Measurements from ENCODE around the gene CLCA4.

Gene CLCA4

GRCh38 chr1:86523670-86524354, 23.1 kb upstream of the CLCA4 start:
- TF ChIP-seq, protein P1, sequence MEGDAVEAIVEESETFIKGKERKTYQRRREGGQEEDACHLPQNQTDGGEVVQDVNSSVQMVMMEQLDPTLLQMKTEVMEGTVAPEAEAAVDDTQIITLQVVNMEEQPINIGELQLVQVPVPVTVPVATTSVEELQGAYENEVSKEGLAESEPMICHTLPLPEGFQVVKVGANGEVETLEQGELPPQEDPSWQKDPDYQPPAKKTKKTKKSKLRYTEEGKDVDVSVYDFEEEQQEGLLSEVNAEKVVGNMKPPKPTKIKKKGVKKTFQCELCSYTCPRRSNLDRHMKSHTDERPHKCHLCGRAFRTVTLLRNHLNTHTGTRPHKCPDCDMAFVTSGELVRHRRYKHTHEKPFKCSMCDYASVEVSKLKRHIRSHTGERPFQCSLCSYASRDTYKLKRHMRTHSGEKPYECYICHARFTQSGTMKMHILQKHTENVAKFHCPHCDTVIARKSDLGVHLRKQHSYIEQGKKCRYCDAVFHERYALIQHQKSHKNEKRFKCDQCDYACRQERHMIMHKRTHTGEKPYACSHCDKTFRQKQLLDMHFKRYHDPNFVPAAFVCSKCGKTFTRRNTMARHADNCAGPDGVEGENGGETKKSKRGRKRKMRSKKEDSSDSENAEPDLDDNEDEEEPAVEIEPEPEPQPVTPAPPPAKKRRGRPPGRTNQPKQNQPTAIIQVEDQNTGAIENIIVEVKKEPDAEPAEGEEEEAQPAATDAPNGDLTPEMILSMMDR (conservative IDR thresholded peaks at IDR 0.05; ENCODE audit: control insufficient read depth, insufficient read depth, low read depth, low read length): no peak
- no peak for DNase-seq (ENCODE audit: low read depth)
- H3K4me3 ChIP-seq (ENCODE audit: control insufficient read depth, low read depth, low read length): no peak overlapping the region

- H3K4me3 ChIP-seq (ENCODE audit: control insufficient read depth, low read depth, low read length): no peak overlapping the region
- TF ChIP-seq, protein P1 (conservative IDR thresholded peaks at IDR 0.05; ENCODE audit: control insufficient read depth, insufficient read depth, low read depth, low read length): no peak
- DNase-seq (ENCODE audit: low read depth): no peak
Measured at GRCh38 chr1:86527306-86527705, 19.6 kb upstream of the CLCA4 start.

DNA sequence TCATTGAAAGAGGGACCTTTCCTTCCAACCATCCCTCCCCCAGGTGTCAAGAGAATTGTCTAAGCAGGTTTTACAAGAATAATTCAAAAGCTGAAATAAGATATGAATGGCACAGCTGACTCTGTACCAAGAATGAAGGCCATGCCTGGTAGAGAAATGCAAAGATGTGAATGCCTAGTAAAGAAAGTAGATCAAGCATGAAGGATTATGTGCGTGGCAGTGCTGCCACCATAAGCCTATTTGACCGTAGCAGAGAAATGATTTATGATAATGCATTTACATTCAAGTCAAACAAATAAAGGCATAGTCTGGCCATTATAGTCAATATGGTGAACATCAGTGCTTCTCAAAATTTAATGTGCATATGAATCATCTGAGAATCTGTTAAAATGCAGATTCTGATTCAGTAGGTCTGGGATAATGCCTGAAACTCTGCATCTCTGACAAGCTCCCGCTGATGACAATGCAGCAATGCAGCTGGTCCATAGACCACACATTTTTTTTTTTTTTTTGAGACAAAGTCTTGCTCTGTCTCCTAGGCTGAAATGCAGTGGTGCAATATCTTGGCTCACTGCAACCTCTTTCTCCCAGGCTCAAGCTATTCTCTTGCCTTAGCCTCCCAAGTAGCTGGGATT, 16.6 kb upstream of the CLCA4 start:
- no peak overlapping the region for H3K4me3 ChIP-seq (ENCODE audit: control insufficient read depth, low read depth, low read length)
- TF ChIP-seq, protein P1 (conservative IDR thresholded peaks at IDR 0.05; ENCODE audit: control insufficient read depth, insufficient read depth, low read depth, low read length): no peak
- no peak for DNase-seq (ENCODE audit: low read depth)

- TF ChIP-seq, protein P1 (conservative IDR thresholded peaks at IDR 0.05; ENCODE audit: control insufficient read depth, insufficient read depth, low read depth, low read length): no peak
- no peak for DNase-seq (ENCODE audit: low read depth)
- H3K4me3 ChIP-seq (ENCODE audit: control insufficient read depth, low read depth, low read length): no peak overlapping the region
Measured at GRCh38 chr1:86537928-86538695, 8.8 kb upstream of the CLCA4 start.

DNA sequence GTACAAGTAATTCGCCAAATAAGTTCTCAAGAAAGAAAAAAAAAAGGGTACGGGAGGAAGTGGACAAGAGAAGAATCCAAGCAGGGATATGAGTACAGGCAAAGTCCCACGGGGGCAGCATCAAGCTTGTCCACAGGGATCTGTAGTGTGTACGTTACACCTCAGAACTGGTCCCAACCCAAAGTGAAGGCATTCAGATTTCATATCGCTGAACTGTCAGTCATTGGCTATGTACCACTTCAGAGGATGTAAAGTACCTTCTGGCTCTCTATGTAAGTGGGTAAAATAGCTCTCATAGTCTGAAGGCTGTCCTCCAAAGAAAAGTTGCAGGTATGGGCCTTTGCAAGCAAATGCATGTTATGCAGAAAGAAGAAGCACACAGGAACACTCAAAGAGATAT, 8.1 kb upstream of the CLCA4 start:
- no peak for DNase-seq (ENCODE audit: low read depth)
- TF ChIP-seq, protein P1 (conservative IDR thresholded peaks at IDR 0.05; ENCODE audit: control insufficient read depth, insufficient read depth, low read depth, low read length): no peak
- no peak overlapping the region for H3K4me3 ChIP-seq (ENCODE audit: control insufficient read depth, low read depth, low read length)

DNA sequence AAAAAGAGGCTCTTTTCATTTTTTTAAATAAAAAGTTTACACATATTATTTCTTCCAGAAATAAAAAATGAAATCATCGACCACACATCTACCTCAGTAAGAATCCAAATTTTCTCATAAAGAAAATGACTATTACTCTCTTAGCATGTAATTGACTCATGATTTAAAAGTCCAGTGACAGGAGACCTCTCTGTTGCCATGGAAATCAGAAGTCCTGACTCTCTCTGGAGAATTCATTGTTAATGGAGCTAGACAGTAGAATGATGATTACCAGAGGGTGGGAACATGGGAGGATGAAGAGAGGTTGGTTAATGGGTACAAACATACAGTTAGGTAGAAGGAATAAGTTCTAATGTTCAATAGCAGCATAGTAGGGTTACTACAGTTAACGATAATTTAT, 5.0 kb upstream of the CLCA4 start:
- TF ChIP-seq, protein P1 (conservative IDR thresholded peaks at IDR 0.05; ENCODE audit: control insufficient read depth, insufficient read depth, low read depth, low read length): no peak
- DNase-seq (ENCODE audit: low read depth): peak; percentile 6
- H3K4me3 ChIP-seq (ENCODE audit: control insufficient read depth, low read depth, low read length): no peak overlapping the region

Data from fibroblast of mammary gland (primary cell).